Subcutaneous adipose tissue (tissue), 4 donors: ENCODE data around the gene SLC17A3. TPM values are rescaled to one million over a fixed set of nuclear protein-coding genes. Genes with fewer than 3 reads are reported as not detected.

Experiments
- CTCF ChIP-seq: fragments of 450-650 bp; IDR thresholded peaks from one replicate; pipeline ENCODE4 v1.5.1; 2016; ENCODE audit warnings: low read depth, mild to moderate bottlenecking, control low read depth, antibody characterized with exemption, moderate library complexity
- total RNA-seq, 4 donors: library from RNA; depleted of rRNA; stranded (reverse); fragments of >200 nt; gene quantifications; one replicate each; pipeline ENCODE4 v1.1.0, GENCODE V29; 2016

Gene SLC17A3
- total RNA-seq, 4 donors from 2014 or later: not detected

- TF ChIP-seq CTCF: no peak
Measured at GRCh38 chr6:25835442-25836283, 38.4 kb downstream of the SLC17A3 start.

GRCh38 chr6:25834950-25835349 is 39.1 kb downstream of the SLC17A3 start:
- TF ChIP-seq CTCF: no peak

GRCh38 chr6:25833136-25833535 is 40.9 kb downstream of the SLC17A3 start:
- no peak for TF ChIP-seq CTCF

- TF ChIP-seq CTCF: no peak
Measured at GRCh38 chr6:25832670-25833069, 41.4 kb downstream of the SLC17A3 start.

- TF ChIP-seq CTCF: no peak
Measured at GRCh38 chr6:25832307-25832662, 41.8 kb downstream of the SLC17A3 start.

- no peak for TF ChIP-seq CTCF
Measured at GRCh38 chr6:25831532-25832306, 42.3 kb downstream of the SLC17A3 start, which contains the start of gene SLC17A1. Gene SLC17A1, minus strand, starts transcription at chr6:25832052. Its CDS starts 1,495 bp downstream, at chr6:25830557.

GRCh38 chr6:25830458-25830857 is 43.6 kb downstream of the SLC17A3 start:
- TF ChIP-seq CTCF: no peak
